SK-N-SH (cell line): Measurements from ENCODE around the gene OPCML. TPM values are rescaled to one million over a fixed set of nuclear protein-coding genes. Genes with fewer than 3 reads are reported as not detected.

ENCODE experiments used
- CTCF ChIA-PET: fragments of 300-600, 350-600 bp; formaldehyde crosslinking; extraction: SDS; loops from one replicate; lab custom pipeline; 2021; lab: Yijun Ruan, JAX
- POLR2A ChIA-PET: fragments of 350-600 bp; sonication (Branson Sonifier 250); formaldehyde crosslinking; extraction: SDS; loops from one replicate; lab custom pipeline; 2020; ENCODE audit warnings: antibody characterized with exemption, inconsistent platforms; lab: Yijun Ruan, JAX
- DNase-seq: peaks from one replicate; pipeline ENCODE4 v3.0.0; 2012
- H2AFZ ChIP-seq: fragments of 200-600 bp; sonication (generic); 2 replicates; pipeline ENCODE4 v1.8.1; 2016; ENCODE audit warnings: antibody characterized with exemption, mild to moderate bottlenecking, low read depth
- H3F3A ChIP-seq: fragments of 200-600 bp; sonication (generic); replicated peaks from 2 replicates; pipeline ENCODE3; 2016; ENCODE audit warnings: antibody characterized with exemption, mild to moderate bottlenecking; ENCODE audit not compliant: insufficient read depth
- H3K27ac ChIP-seq, 2 experiments: fragments of 200-500 bp in 1 of 2; fragments of 200-600 bp in 1 of 2; sonication (Bioruptor generic) in 1 of 2; sonication (generic), shearing (Covaris generic) in 1 of 2; 2 replicates each; pipeline versions ENCODE4 v1.5.1 to v1.6.1; 2014 to 2016; ENCODE audit warnings: low read depth in 2 of 2, inconsistent platforms in 1 of 2, low read length in 1 of 2, mild to moderate bottlenecking in 1 of 2, mixed read lengths in 1 of 2
- H3K27me3 ChIP-seq: fragments of 200-600 bp; sonication (generic), shearing (Covaris generic); 2 replicates; pipeline ENCODE4 v1.6.1; 2016; ENCODE audit warnings: mixed run types; ENCODE audit not compliant: insufficient read depth
- H3K36me3 ChIP-seq, 2 experiments: fragments of 200-500 bp in 1 of 2; fragments of 200-600 bp in 1 of 2; sonication (Bioruptor generic) in 1 of 2; sonication (generic) in 1 of 2; replicated peaks in 1 of 2; 2 replicates each; pipeline versions ENCODE3 to v1.5.1; 2014 to 2016; ENCODE audit warnings: low read length in 1 of 2, mild to moderate bottlenecking in 1 of 2; ENCODE audit not compliant: insufficient read depth in 2 of 2, control insufficient read depth in 1 of 2
- H3K4me1 ChIP-seq, 2 experiments: fragments of 200-500 bp in 1 of 2; fragments of 200-600 bp in 1 of 2; sonication (Bioruptor generic) in 1 of 2; sonication (generic), shearing (Covaris generic) in 1 of 2; 2 replicates each; pipeline versions ENCODE4 v1.5.1 to v1.6.1; 2014 to 2016; ENCODE audit warnings: low read depth in 1 of 2, low read length in 1 of 2, mixed run types in 1 of 2; ENCODE audit not compliant: insufficient read depth in 2 of 2, control insufficient read depth in 1 of 2
- H3K4me2 ChIP-seq: fragments of 200-600 bp; sonication (generic), shearing (Covaris generic); 2 replicates; pipeline ENCODE4 v1.6.1; 2017; ENCODE audit warnings: mixed run types
- H3K4me3 ChIP-seq, 2 experiments: fragments of 200-500 bp in 1 of 2; fragments of 200-600 bp in 1 of 2; sonication (Bioruptor generic) in 1 of 2; sonication (generic), shearing (Covaris generic) in 1 of 2; 2 replicates each; pipeline versions ENCODE4 v1.5.1 to v1.8.1; 2014 to 2016; ENCODE audit warnings: low read depth in 2 of 2, inconsistent platforms in 1 of 2, low read length in 1 of 2, mild to moderate bottlenecking in 1 of 2, mixed read lengths in 1 of 2, moderate library complexity in 1 of 2
- H3K79me2 ChIP-seq: fragments of 200-600 bp; sonication (generic); 2 replicates; pipeline ENCODE4 v1.8.1; 2017; ENCODE audit warnings: mild to moderate bottlenecking; ENCODE audit not compliant: insufficient read depth
- H3K9ac ChIP-seq: fragments of 200-600 bp; sonication (generic); 2 replicates; pipeline ENCODE4 v1.6.1; 2017; ENCODE audit warnings: mixed run types
- H3K9me2 ChIP-seq: fragments of 200-600 bp; sonication (generic); 2 replicates; pipeline ENCODE4 v1.6.1; 2017; ENCODE audit warnings: mixed run types
- H3K9me3 ChIP-seq: fragments of 200-600 bp; sonication (generic); 2 replicates; pipeline ENCODE4 v1.6.1; 2017; ENCODE audit warnings: mixed run types, mild to moderate bottlenecking, moderate library complexity
- H4K20me1 ChIP-seq: fragments of 200-600 bp; sonication (generic); 2 replicates; pipeline ENCODE4 v1.6.1; 2017; ENCODE audit warnings: mild to moderate bottlenecking, mixed run types; ENCODE audit not compliant: insufficient read depth
- CHD2 ChIP-seq: fragments of 150-350 bp; IDR thresholded peaks from 2 replicates; pipeline ENCODE4 v1.6.1; 2018; ENCODE audit warnings: low read length; ENCODE audit not compliant: partially characterized antibody
- ELF1 ChIP-seq: IDR thresholded peaks from 2 replicates; pipeline ENCODE4 v1.4.0; 2012
- EP300 ChIP-seq, 2 experiments: IDR thresholded peaks; 2 replicates each; pipeline versions ENCODE4 v1.4.0 to v1.6.1; 2012; ENCODE audit warnings: borderline replicate concordance in 1 of 2, low read depth in 1 of 2, low read length in 1 of 2
- FOXJ3 ChIP-seq: sonication (generic); formaldehyde crosslinking; IDR thresholded peaks from 2 replicates; pipeline ENCODE4 v1.5.1; 2020; ENCODE audit warnings: mild to moderate bottlenecking, missing genetic modification reagents
- FOXM1 ChIP-seq: IDR thresholded peaks from 2 replicates; pipeline ENCODE4 v1.4.0; 2012; ENCODE audit warnings: low read depth, mild to moderate bottlenecking
- GABPA ChIP-seq: IDR thresholded peaks from 2 replicates; pipeline ENCODE4 v1.4.0; 2012; ENCODE audit warnings: low read depth, mild to moderate bottlenecking
- IRF3 ChIP-seq: fragments of 150-350 bp; IDR thresholded peaks from 2 replicates; pipeline ENCODE4 v1.6.1; 2016; ENCODE audit warnings: mild to moderate bottlenecking, low read depth, low read length
- MEF2A ChIP-seq: IDR thresholded peaks from 2 replicates; pipeline ENCODE4 v1.4.0; 2012; ENCODE audit warnings: low read depth, borderline replicate concordance
- POLR2AphosphoS5 ChIP-seq: IDR thresholded peaks from 2 replicates; pipeline ENCODE4 v1.6.1; 2012; ENCODE audit warnings: low read depth, low read length
- RAD21 ChIP-seq: IDR thresholded peaks from 2 replicates; pipeline ENCODE4 v1.6.1; 2012; ENCODE audit warnings: mild to moderate bottlenecking, low read length
- REST ChIP-seq: IDR thresholded peaks from 2 replicates; pipeline ENCODE4 v1.6.1; 2012; ENCODE audit warnings: mild to moderate bottlenecking, low read depth, low read length, moderate library complexity
- TAF1 ChIP-seq: IDR thresholded peaks from 2 replicates; pipeline ENCODE4 v1.6.1; 2012; ENCODE audit warnings: low read depth, mild to moderate bottlenecking, low read length, moderate library complexity, borderline replicate concordance
- TCF12 ChIP-seq: IDR thresholded peaks from 2 replicates; pipeline ENCODE4 v1.4.0; 2012
- YY1 ChIP-seq: IDR thresholded peaks from 2 replicates; pipeline ENCODE4 v1.4.0; 2012; ENCODE audit warnings: low read depth, mild to moderate bottlenecking
- WGBS: methylation state at CpG from one replicate; pipeline ENCODE4 v1.1.6; 2017; ENCODE audit warnings: low lambda C conversion rate; 5-methylcytosine and 5-hydroxymethylcytosine counted together
- polyA plus RNA-seq, 3 experiments: library from polyadenylated mRNA; depleted of rRNA; stranded (reverse); fragments of >200 nt; gene quantifications; 2 replicates each; pipeline ENCODE4 v1.2.3, GENCODE V29; 2012
- TF ChIP-seq, protein P1 (sequence below): IDR thresholded peaks from 2 replicates; pipeline ENCODE4 v1.4.0; 2012; ENCODE audit warnings: low read depth
- TF ChIP-seq, protein P2 (sequence below): IDR thresholded peaks from 2 replicates; pipeline ENCODE4 v1.4.0; 2012; ENCODE audit warnings: low read depth, borderline replicate concordance
- TF ChIP-seq, protein P3 (sequence below): fragments of 150-350 bp; IDR thresholded peaks from 2 replicates; pipeline ENCODE4 v1.6.1; 2017; ENCODE audit warnings: antibody characterized with exemption, low read length, low read depth, borderline replicate concordance

Gene OPCML
- polyA plus RNA-seq, 1 of the 3 experiments (the other 2 are of a cell fraction) = not detected

- Histone ChIP-seq H3K4me1 (no peaks in the 10 kb centered on the region), H3K27ac (no peak overlapping the region), H3K27me3 (no peaks in the 10 kb centered on the region), H2AFZ (no peak overlapping the region), H3K9me3 (no peaks in the 10 kb centered on the region; the same call in 1 of the 2 replicates), H3K36me3 (no peaks in the 10 kb centered on the region), H3F3A (no peaks in the 10 kb centered on the region), H3K79me2 (no peaks in the 10 kb centered on the region), H4K20me1 (no peaks in the 10 kb centered on the region), H3K4me3 (no peak overlapping the region), H3K9me2 (no peaks in the 10 kb centered on the region), H3K9ac (no peak overlapping the region)
- no peak for DNase-seq
- POLR2A ChIA-PET = no interaction called here
- 0% methylated on average over 1 of the region's 1 CpG for WGBS
- TF ChIP-seq ELF1 (no peak), REST (no peak), FOXJ3 (CRISPR knock-in tag) (no peak), TCF12 (no peak), POLR2AphosphoS5 (no peak), IRF3 (no peak), EP300 (IDR thresholded peaks at IDR 0.05; ENCODE audit: borderline replicate concordance in 1 of 2, low read depth in 1 of 2, low read length in 1 of 2) (no peak), CHD2 (no peak), MEF2A (no peak), TAF1 (no peak), YY1 (no peak), FOXM1 (no peak), RAD21 (no peak), GABPA (no peak)
- TF ChIP-seq, protein P1, sequence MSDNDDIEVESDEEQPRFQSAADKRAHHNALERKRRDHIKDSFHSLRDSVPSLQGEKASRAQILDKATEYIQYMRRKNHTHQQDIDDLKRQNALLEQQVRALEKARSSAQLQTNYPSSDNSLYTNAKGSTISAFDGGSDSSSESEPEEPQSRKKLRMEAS = no peak
- TF ChIP-seq, protein P2, sequence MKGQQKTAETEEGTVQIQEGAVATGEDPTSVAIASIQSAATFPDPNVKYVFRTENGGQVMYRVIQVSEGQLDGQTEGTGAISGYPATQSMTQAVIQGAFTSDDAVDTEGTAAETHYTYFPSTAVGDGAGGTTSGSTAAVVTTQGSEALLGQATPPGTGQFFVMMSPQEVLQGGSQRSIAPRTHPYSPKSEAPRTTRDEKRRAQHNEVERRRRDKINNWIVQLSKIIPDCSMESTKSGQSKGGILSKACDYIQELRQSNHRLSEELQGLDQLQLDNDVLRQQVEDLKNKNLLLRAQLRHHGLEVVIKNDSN = no peak
- TF ChIP-seq, protein P3, sequence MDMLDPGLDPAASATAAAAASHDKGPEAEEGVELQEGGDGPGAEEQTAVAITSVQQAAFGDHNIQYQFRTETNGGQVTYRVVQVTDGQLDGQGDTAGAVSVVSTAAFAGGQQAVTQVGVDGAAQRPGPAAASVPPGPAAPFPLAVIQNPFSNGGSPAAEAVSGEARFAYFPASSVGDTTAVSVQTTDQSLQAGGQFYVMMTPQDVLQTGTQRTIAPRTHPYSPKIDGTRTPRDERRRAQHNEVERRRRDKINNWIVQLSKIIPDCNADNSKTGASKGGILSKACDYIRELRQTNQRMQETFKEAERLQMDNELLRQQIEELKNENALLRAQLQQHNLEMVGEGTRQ = no peak
- TF ChIP-seq, all 33 proteins: peak for 0
- CTCF ChIA-PET = no interaction called here
- no peak overlapping the region for H3K4me2 ChIP-seq
Observed at GRCh38 chr11:133026952-133027351, 505.3 kb downstream of the OPCML start.
